Measurements from ENCODE around the gene KRT20. TPM values are rescaled to one million over a fixed set of nuclear protein-coding genes. Genes with fewer than 3 reads are reported as not detected.

KRT20 gene
- total and polyA plus RNA-seq, 9 of the 15 experiments (the other 6 are each of a cell fraction or from before 2014, with no cell fraction given): 0.44 TPM; not detected in 8

- TF ChIP-seq SIN3B (IDR thresholded peaks at IDR 0.05; ENCODE audit: low read depth): no peak
Measured at GRCh38 chr17:40895106-40895730, 10.2 kb upstream of the KRT20 start (continued).

GRCh38 chr17:40888196-40888720, 3.2 kb upstream of the KRT20 start:
- FAIRE-seq (no peak), DNase-seq (ENCODE audit: extremely low read depth in 1 of 4, low spot score in 3 of 4) (no peak), ATAC-seq (no peak)
- Histone ChIP-seq H3K79me2 (ENCODE audit: control insufficient read depth, insufficient read depth, low read length) (no peaks in the 10 kb centered on the region), H3K9me3 (replicated peaks; ENCODE audit: control insufficient read depth, insufficient read depth, low read depth, low read length) (no peaks in the 10 kb centered on the region), H3K27me3 (ENCODE audit: control insufficient read depth in 2 of 2, insufficient read depth in 2 of 2, low read length in 2 of 2) (peaks cover 11 to 29% of the 10 kb centered on the region in 2 experiments; a peak in 4 of 5 replicates), H3K36me3 (ENCODE audit: control insufficient read depth, insufficient read depth, low read length) (no peaks in the 10 kb centered on the region), H3K9ac (ENCODE audit: insufficient read depth in 1 of 2, low read depth in 2 of 2, low read length in 2 of 2) (no peak overlapping the region), H2AFZ (ENCODE audit: low read depth, low read length) (no peak overlapping the region), H3K9me1 (ENCODE audit: control insufficient read depth, insufficient read depth, low read length) (no peaks in the 10 kb centered on the region), H4K20me1 (replicated peaks; ENCODE audit: control insufficient read depth, insufficient read depth, low read length) (no peaks in the 10 kb centered on the region), H3K4me2 (ENCODE audit: insufficient read depth, low read length) (no peak overlapping the region), H3K4me3 (no peak overlapping the region), H3K27ac (ENCODE audit: extremely low read depth, low read depth, low read length) (no peak overlapping the region), H3K4me1 (replicated peaks in 1 of 2; ENCODE audit: control insufficient read depth in 2 of 2, insufficient read depth in 2 of 2, low read length in 2 of 2) (no peaks in the 10 kb centered on the region)
- BruUV-seq (replicated peaks): no TSS peak
- ChIA-PET POLR2A (interaction anchor here (0.6 kb wide), 1 partner anchor 526 kb away, joined by 3 read pairs; no protein-coding TSS in a partner anchor), CTCF (ENCODE audit: low intra/inter-chr PET ratio) (no interaction called here)
- 0% methylated on average over 2 of the region's 2 CpGs for WGBS (ENCODE audit: insufficient coverage, low coverage, missing lambda C conversion rate)
- in situ Hi-C loops (cut with MboI) (no loop called here), intact Hi-C loops (cut with micrococcal nuclease) (no loop called here)
- no peak for TF ChIP-seq ZNF217 (CRISPR knock-in tag; IDR thresholded peaks at IDR 0.05)
- TF ChIP-seq ZBTB1 (CRISPR knock-in tag; IDR thresholded peaks at IDR 0.05; ENCODE audit: borderline replicate concordance, low read depth): no peak
- TF ChIP-seq HEY1 (CRISPR knock-in tag; IDR thresholded peaks at IDR 0.05; ENCODE audit: borderline replicate concordance): no peak
- TF ChIP-seq ZNF699 (CRISPR knock-in tag; IDR thresholded peaks at IDR 0.05; ENCODE audit: insufficient replicate concordance): no peak
- no peak for TF ChIP-seq PTBP1 (IDR thresholded peaks at IDR 0.05; ENCODE audit: low read depth, low read length)
- no peak for TF ChIP-seq PHF8 (IDR thresholded peaks at IDR 0.05; ENCODE audit: borderline replicate concordance, low read length)
- TF ChIP-seq ZC3H8 (IDR thresholded peaks at IDR 0.05): no peak
- TF ChIP-seq MAZ (CRISPR knock-in tag; conservative IDR thresholded peaks at IDR 0.05 in 1 of 2, IDR thresholded peaks at IDR 0.05 in 1 of 2): no peak
- no peak for TF ChIP-seq ZNF431 (CRISPR knock-in tag; IDR thresholded peaks at IDR 0.05)
- no peak for TF ChIP-seq ZNF311 (CRISPR knock-in tag; IDR thresholded peaks at IDR 0.05)
- TF ChIP-seq LCOR (CRISPR knock-in tag; IDR thresholded peaks at IDR 0.05): no peak
- no peak for TF ChIP-seq ID3 (CRISPR knock-in tag; IDR thresholded peaks at IDR 0.05)
- TF ChIP-seq ID3 (tag; IDR thresholded peaks at IDR 0.05): no peak
- TF ChIP-seq CREB3L1 (IDR thresholded peaks at IDR 0.05; ENCODE audit: borderline replicate concordance, low read depth): no peak
- no peak for TF ChIP-seq MED1 (CRISPR knock-in tag; IDR thresholded peaks at IDR 0.05; ENCODE audit: borderline replicate concordance)
